ENCODE measurements around the gene RAB10. TPM values are rescaled to one million over a fixed set of nuclear protein-coding genes. Genes with fewer than 3 reads are reported as not detected.

The RAB10 gene
- total RNA-seq, 2 donors from 2014 or later: 41.2 to 42.9 TPM

GRCh38 chr2:26052740-26053139, 18.9 kb downstream of the RAB10 start:
- peaks cover 40% of the 10 kb centered on the region for H3K4me1 Mint-ChIP-seq
- ATAC-seq: no peak
- H3K4me3 Mint-ChIP-seq: peak overlapping the region; percentile 19
- no peaks in the 10 kb centered on the region for H3K9me3 ChIP-seq (ENCODE audit: control insufficient read depth, low read length, poor library complexity, severe bottlenecking)
- no peak for DNase-seq
- no peak overlapping the region for H3K27ac Mint-ChIP-seq
- H3K27me3 Mint-ChIP-seq: no peaks in the 10 kb centered on the region
- H3K36me3 Mint-ChIP-seq (ENCODE audit: low read depth): no peaks in the 10 kb centered on the region

GRCh38 chr2:26054598-26055348, 20.9 kb downstream of the RAB10 start:
- ATAC-seq (peak; percentile 45), DNase-seq (no peak)
- H3K4me3 Mint-ChIP-seq: no peak overlapping the region
- H3K27me3 Mint-ChIP-seq: no peaks in the 10 kb centered on the region
- no peaks in the 10 kb centered on the region for H3K36me3 Mint-ChIP-seq (ENCODE audit: low read depth)
- peaks cover 46% of the 10 kb centered on the region for H3K4me1 Mint-ChIP-seq
- no peaks in the 10 kb centered on the region for H3K9me3 ChIP-seq (ENCODE audit: control insufficient read depth, low read length, poor library complexity, severe bottlenecking)
- no peak overlapping the region for H3K27ac Mint-ChIP-seq

GRCh38 chr2:26058390-26058789, 24.5 kb downstream of the RAB10 start:
- no peaks in the 10 kb centered on the region for H3K27me3 Mint-ChIP-seq
- no peak overlapping the region for H3K4me3 Mint-ChIP-seq
- DNase-seq (no peak), ATAC-seq (no peak)
- no peaks in the 10 kb centered on the region for H3K9me3 ChIP-seq (ENCODE audit: control insufficient read depth, low read length, poor library complexity, severe bottlenecking)
- peak overlapping the region; percentile 93 for H3K27ac Mint-ChIP-seq
- H3K4me1 Mint-ChIP-seq: peaks cover 26% of the 10 kb centered on the region
- H3K36me3 Mint-ChIP-seq (ENCODE audit: low read depth): no peaks in the 10 kb centered on the region

DNA sequence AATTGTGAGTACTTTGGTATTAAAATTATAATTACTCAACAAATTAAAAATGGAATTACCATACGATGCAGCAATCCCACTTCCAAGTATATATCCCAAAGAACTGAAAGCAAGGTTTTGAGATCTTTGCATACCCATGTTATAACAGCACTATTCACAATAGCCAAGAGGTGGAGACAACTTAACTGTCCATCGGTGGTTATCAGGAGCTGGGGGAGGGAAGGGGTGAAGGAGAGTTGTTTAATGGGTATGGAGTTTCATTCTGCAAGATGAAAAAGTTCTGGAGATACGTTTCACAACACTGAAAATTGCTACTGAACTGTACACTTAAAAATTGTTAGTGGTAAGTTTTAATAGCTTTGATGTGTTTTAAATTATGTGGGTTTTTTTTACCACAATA, 25.7 kb downstream of the RAB10 start:
- DNase-seq (no peak), ATAC-seq (no peak)
- Mint-ChIP-seq H3K4me3 (no peak overlapping the region), H3K4me1 (peaks cover 22% of the 10 kb centered on the region), H3K27ac (no peak overlapping the region), H3K27me3 (no peaks in the 10 kb centered on the region), H3K36me3 (ENCODE audit: low read depth) (no peaks in the 10 kb centered on the region)
- H3K9me3 ChIP-seq (ENCODE audit: control insufficient read depth, low read length, poor library complexity, severe bottlenecking): no peaks in the 10 kb centered on the region

GRCh38 chr2:26061539-26061938, 27.7 kb downstream of the RAB10 start:
- Mint-ChIP-seq H3K27ac (peak overlapping the region; percentile 19), H3K27me3 (no peaks in the 10 kb centered on the region), H3K36me3 (ENCODE audit: low read depth) (no peaks in the 10 kb centered on the region), H3K4me1 (peaks cover 22% of the 10 kb centered on the region), H3K4me3 (no peak overlapping the region)
- no peaks in the 10 kb centered on the region for H3K9me3 ChIP-seq (ENCODE audit: control insufficient read depth, low read length, poor library complexity, severe bottlenecking)
- no peak for DNase-seq
- ATAC-seq: no peak

DNA sequence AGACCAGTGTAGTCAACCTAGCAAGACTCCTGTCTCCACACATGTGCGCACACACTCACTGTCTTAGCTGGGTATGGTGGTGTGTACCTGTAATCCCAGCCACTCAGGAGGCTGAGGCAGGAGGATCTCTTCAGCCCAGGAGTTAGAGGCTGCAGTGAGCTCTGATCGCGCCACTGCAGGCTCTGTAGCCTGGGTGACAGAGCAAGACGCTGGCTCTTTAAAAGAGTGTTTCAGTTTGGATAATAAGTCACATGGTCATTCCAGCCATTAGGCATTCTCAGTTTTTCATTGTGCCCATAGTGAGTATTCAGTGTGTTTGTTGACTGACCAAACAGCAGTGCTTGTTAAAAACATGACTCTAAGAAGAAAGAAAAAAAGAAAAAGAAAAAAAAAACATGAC, 31.0 kb downstream of the RAB10 start:
- ATAC-seq (no peak), DNase-seq (no peak)
- H3K9me3 ChIP-seq (ENCODE audit: control insufficient read depth, low read length, poor library complexity, severe bottlenecking): no peaks in the 10 kb centered on the region
- H3K27ac Mint-ChIP-seq: no peak overlapping the region
- H3K27me3 Mint-ChIP-seq: no peaks in the 10 kb centered on the region
- peaks cover 23% of the 10 kb centered on the region for H3K4me1 Mint-ChIP-seq
- no peaks in the 10 kb centered on the region for H3K36me3 Mint-ChIP-seq (ENCODE audit: low read depth)
- H3K4me3 Mint-ChIP-seq: no peak overlapping the region

- no peaks in the 10 kb centered on the region for H3K9me3 ChIP-seq (ENCODE audit: control insufficient read depth, low read length, poor library complexity, severe bottlenecking)
- Mint-ChIP-seq H3K36me3 (ENCODE audit: low read depth) (no peaks in the 10 kb centered on the region), H3K4me3 (peak overlapping the region; percentile 74), H3K4me1 (peaks cover 25% of the 10 kb centered on the region), H3K27ac (peak overlapping the region; percentile 84), H3K27me3 (no peaks in the 10 kb centered on the region)
- DNase-seq (no peak), ATAC-seq (no peak)
Measured at GRCh38 chr2:26067186-26067974, 33.5 kb downstream of the RAB10 start.

GRCh38 chr2:26067980-26068507, 34.2 kb downstream of the RAB10 start:
- DNase-seq (no peak), ATAC-seq (no peak)
- no peaks in the 10 kb centered on the region for H3K9me3 ChIP-seq (ENCODE audit: control insufficient read depth, low read length, poor library complexity, severe bottlenecking)

DNA sequence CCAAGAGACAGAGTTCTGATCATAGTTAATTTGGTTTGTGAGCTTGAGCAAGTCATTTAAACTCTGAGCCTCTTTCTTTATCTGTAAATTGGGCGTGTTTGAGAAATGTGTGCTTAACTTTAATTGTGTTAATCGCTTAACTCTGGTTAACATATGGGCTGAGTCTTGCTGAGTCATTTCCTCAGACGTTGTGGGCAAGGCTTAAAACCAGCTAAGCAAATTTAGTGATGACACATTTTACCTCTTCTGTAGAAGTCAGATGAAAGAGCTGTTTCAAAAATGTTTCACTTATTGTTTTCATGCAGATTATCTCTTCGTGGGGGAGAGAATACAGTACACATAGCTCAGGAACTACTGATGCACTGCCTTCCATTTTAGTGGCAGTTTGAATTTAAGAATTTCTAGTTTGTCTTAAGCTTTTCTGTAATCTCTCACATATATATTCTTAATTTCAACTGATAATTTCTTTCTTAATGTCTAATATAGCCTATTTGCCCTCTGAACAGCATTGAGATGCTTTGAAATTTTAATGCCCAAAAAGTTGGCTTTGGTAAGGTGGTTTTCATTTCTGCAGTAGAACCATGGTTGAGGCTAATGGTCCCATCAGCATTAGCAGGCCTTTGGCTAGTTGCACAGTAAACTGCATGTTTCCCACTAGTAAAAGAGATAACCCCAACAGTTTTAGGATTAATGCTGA, 34.9 kb downstream of the RAB10 start:
- Mint-ChIP-seq H3K4me1 (peaks cover 34% of the 10 kb centered on the region), H3K4me3 (peak overlapping the region; percentile 9), H3K27ac (peak overlapping the region; percentile 84), H3K27me3 (no peaks in the 10 kb centered on the region), H3K36me3 (ENCODE audit: low read depth) (no peaks in the 10 kb centered on the region)
- ATAC-seq: peak; percentile 93
- no peaks in the 10 kb centered on the region for H3K9me3 ChIP-seq (ENCODE audit: control insufficient read depth, low read length, poor library complexity, severe bottlenecking)
- DNase-seq: no peak

More at GRCh38 chr2:26067980-26068507, 34.2 kb downstream of the RAB10 start:
- Mint-ChIP-seq H3K27ac (peak overlapping the region; percentile 84), H3K27me3 (no peaks in the 10 kb centered on the region), H3K4me3 (peak overlapping the region; percentile 74), H3K4me1 (peaks cover 28% of the 10 kb centered on the region), H3K36me3 (ENCODE audit: low read depth) (no peaks in the 10 kb centered on the region)

GRCh38 chr2:26070730-26071129, 36.8 kb downstream of the RAB10 start:
- no peak for ATAC-seq
- Mint-ChIP-seq H3K4me1 (peaks cover 43% of the 10 kb centered on the region), H3K27me3 (no peaks in the 10 kb centered on the region)

DNA sequence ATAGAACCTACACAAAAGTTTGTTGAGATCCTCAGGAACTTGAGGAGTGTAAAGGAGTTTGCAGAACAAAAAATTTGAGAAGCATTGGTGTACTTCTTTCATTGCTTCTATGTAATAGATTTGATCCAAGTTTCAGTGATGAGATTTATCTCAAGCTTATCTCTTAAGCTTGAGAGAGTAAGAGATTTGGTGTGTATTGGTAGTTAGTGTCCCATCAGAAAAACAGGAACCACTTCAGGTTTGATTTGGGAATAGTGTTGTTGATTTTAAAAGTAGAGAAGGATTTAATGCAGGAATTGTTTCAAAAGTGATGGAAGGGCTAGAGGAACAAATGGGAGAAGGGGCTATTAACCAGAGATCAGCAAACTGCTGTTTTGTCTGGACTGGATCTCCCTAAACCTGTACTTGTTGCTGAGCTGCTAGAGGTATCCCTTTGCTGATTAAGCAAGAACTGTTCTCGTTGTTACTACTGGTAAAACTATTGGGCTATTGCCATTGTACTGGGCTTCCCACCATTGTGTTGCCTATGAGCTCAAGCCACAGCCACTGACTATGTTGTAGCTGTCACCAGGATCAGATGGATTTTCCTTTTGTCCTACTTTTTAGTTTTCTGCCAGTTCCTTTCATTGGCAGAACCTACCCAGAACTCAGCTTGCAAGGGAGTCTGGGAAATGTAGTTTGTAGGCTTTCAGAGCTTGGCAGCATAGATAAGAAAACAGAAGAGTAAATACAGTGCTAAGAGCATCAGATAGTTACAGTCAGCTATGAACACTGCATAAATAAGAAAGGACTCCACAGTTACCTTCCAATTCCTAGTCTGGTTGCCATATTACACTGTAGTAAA, 39.3 kb downstream of the RAB10 start:
- Mint-ChIP-seq H3K36me3 (ENCODE audit: low read depth) (peaks cover 2% of the 10 kb centered on the region), H3K27ac (peak overlapping the region; percentile 65), H3K4me3 (no peak overlapping the region), H3K4me1 (peaks cover 31% of the 10 kb centered on the region), H3K27me3 (no peaks in the 10 kb centered on the region)
- no peak for DNase-seq
- no peaks in the 10 kb centered on the region for H3K9me3 ChIP-seq (ENCODE audit: control insufficient read depth, low read length, poor library complexity, severe bottlenecking)
- no peak for ATAC-seq

More at GRCh38 chr2:26070730-26071129, 36.8 kb downstream of the RAB10 start:
- DNase-seq: no peak
- no peak overlapping the region for H3K27ac Mint-ChIP-seq
- no peak overlapping the region for H3K4me3 Mint-ChIP-seq
- H3K36me3 Mint-ChIP-seq (ENCODE audit: low read depth): peaks cover 2% of the 10 kb centered on the region
- no peaks in the 10 kb centered on the region for H3K9me3 ChIP-seq (ENCODE audit: control insufficient read depth, low read length, poor library complexity, severe bottlenecking)

GRCh38 chr2:26073830-26074229, 39.9 kb downstream of the RAB10 start:
- H3K9me3 ChIP-seq (ENCODE audit: control insufficient read depth, low read length, poor library complexity, severe bottlenecking): no peaks in the 10 kb centered on the region
- DNase-seq: no peak
- Mint-ChIP-seq H3K27ac (peak overlapping the region; percentile 65), H3K36me3 (ENCODE audit: low read depth) (peaks cover 6% of the 10 kb centered on the region), H3K4me3 (peak overlapping the region; percentile 77), H3K27me3 (no peaks in the 10 kb centered on the region), H3K4me1 (peaks cover 30% of the 10 kb centered on the region)
- no peak for ATAC-seq
